Natural killer cell (primary cell): ENCODE measurements around the gene UBQLNL. TPM values are rescaled to one million over a fixed set of nuclear protein-coding genes. Genes with fewer than 3 reads are reported as not detected.

Experiments
- ATAC-seq, 3 donors: fragments of 150-1000 bp in 2 of 3; fragments of 200-7000 bp in 1 of 3; cut with Tn5 transposase; 1 replicate in 1 of 3; 2 replicates in 2 of 3; pipeline ENCODE4 v1.10.0; 2021; ENCODE audit warnings: mild to moderate bottlenecking in 2 of 3, moderate library complexity in 2 of 3
- DNase-seq, 2 donors: peaks; one replicate each; pipeline versions ENCODE4 v3.0.0 to v3.0.0-alpha.2; 2013 to 2021; ENCODE audit warnings: mixed read lengths in 1 of 2
- H3K27ac ChIP-seq: one replicate; pipeline ENCODE4 v1.5.1; 2013; ENCODE audit warnings: mild to moderate bottlenecking, low read length
- H3K27me3 ChIP-seq: one replicate; pipeline ENCODE4 v1.6.1; 2013; ENCODE audit warnings: low read length; ENCODE audit not compliant: control insufficient read depth, insufficient read depth
- H3K36me3 ChIP-seq: one replicate; pipeline ENCODE4 v1.6.1; 2013; ENCODE audit warnings: low read length; ENCODE audit not compliant: control insufficient read depth, insufficient read depth
- H3K4me1 ChIP-seq: one replicate; pipeline ENCODE4 v1.6.1; 2013; ENCODE audit warnings: low read length; ENCODE audit not compliant: control insufficient read depth, insufficient read depth
- H3K4me3 ChIP-seq: one replicate; pipeline ENCODE4 v1.5.1; 2013; ENCODE audit warnings: low read length
- H3K9me3 ChIP-seq: one replicate; pipeline ENCODE4 v1.6.1; 2013; ENCODE audit warnings: low read length; ENCODE audit not compliant: control insufficient read depth, insufficient read depth
- H3K27ac Mint-ChIP-seq, 2 donors: one replicate each; pipeline ENCODE4 v1.8.0; 2022; ENCODE audit warnings: mild to moderate bottlenecking in 2 of 2, mixed read lengths in 2 of 2, moderate library complexity in 1 of 2
- H3K27me3 Mint-ChIP-seq, 2 donors: one replicate each; pipeline ENCODE4 v1.8.0; 2022; ENCODE audit warnings: low read depth in 2 of 2, mixed read lengths in 2 of 2
- H3K36me3 Mint-ChIP-seq: one replicate; pipeline ENCODE4 v1.8.0; 2022; ENCODE audit warnings: mixed read lengths
- H3K4me1 Mint-ChIP-seq, 2 donors: one replicate each; pipeline ENCODE4 v1.8.0; 2022; ENCODE audit warnings: mixed read lengths in 2 of 2
- H3K4me3 Mint-ChIP-seq: one replicate; pipeline ENCODE4 v1.8.0; 2022; ENCODE audit warnings: mild to moderate bottlenecking, moderate library complexity, mixed read lengths
- H3K9me3 Mint-ChIP-seq, 2 donors: one replicate each; pipeline ENCODE4 v1.8.0; 2022; ENCODE audit warnings: mixed read lengths in 2 of 2
- CTCF ChIP-seq: fragments of 200-600 bp; IDR thresholded peaks from one replicate; pipeline ENCODE4 v1.8.0; 2022; ENCODE audit warnings: antibody characterized with exemption
- WGBS: methylation state at CpG from one replicate; pipeline ENCODE4 v1.1.7; 2013; ENCODE audit warnings: missing lambda C conversion rate; ENCODE audit not compliant: insufficient coverage; 5-methylcytosine and 5-hydroxymethylcytosine counted together
- intact Hi-C: fragments of 100-400 bp; cut with micrococcal nuclease; formaldehyde crosslinking; loops from one replicate; pipeline ENCODE4 v1.14.2; 2022
- total RNA-seq, 4 donors: library from RNA; stranded (reverse); fragments of 120-200 nt in 1 of 4; gene quantifications; one replicate each; pipeline versions ENCODE4 v1.2.3 to v1.2.4, GENCODE V29; 2013 to 2022

Gene UBQLNL
- total RNA-seq, 3 donors from 2014 or later (not counting 1 experiment from before 2014, with no cell fraction given) = 0.61 to 1.3 TPM; not detected in 1

GRCh38 chr11:5547982-5548381, 31.5 kb upstream of the UBQLNL start:
- DNase-seq = no peak
- WGBS = no CpG with 5 or more reads among the region's 1 CpG

GRCh38 chr11:5546457-5546856, 30.0 kb upstream of the UBQLNL start:
- ATAC-seq (no peak), DNase-seq (no peak)
- intact Hi-C loops = no loop called here
- H3K27me3 ChIP-seq = no peaks in the 10 kb centered on the region
- H3K4me3 Mint-ChIP-seq = no peak overlapping the region
- no peak for TF ChIP-seq CTCF
- no peaks in the 10 kb centered on the region for H3K36me3 Mint-ChIP-seq
- H3K27ac ChIP-seq = no peak overlapping the region
- WGBS = 84% methylated on average over 3 of the region's 3 CpGs
- H3K27me3 Mint-ChIP-seq = peaks cover 3 to 15% of the 10 kb centered on the region in 2 donors
- H3K4me3 ChIP-seq = no peak overlapping the region
- no peaks in the 10 kb centered on the region for H3K9me3 Mint-ChIP-seq
- H3K36me3 ChIP-seq = no peaks in the 10 kb centered on the region
- no peak overlapping the region for H3K27ac Mint-ChIP-seq
- H3K4me1 Mint-ChIP-seq = no peaks in the 10 kb centered on the region
- no peaks in the 10 kb centered on the region for H3K4me1 ChIP-seq
- no peaks in the 10 kb centered on the region for H3K9me3 ChIP-seq

More at GRCh38 chr11:5547982-5548381, 31.5 kb upstream of the UBQLNL start:
- Histone ChIP-seq H3K36me3 (no peaks in the 10 kb centered on the region), H3K9me3 (no peaks in the 10 kb centered on the region), H3K4me1 (no peaks in the 10 kb centered on the region), H3K27me3 (no peaks in the 10 kb centered on the region), H3K4me3 (no peak overlapping the region), H3K27ac (no peak overlapping the region)
- no peak for ATAC-seq
- Mint-ChIP-seq H3K27me3 (peaks cover 9 to 21% of the 10 kb centered on the region in 2 donors), H3K4me3 (no peak overlapping the region), H3K27ac (no peak overlapping the region), H3K4me1 (no peaks in the 10 kb centered on the region), H3K36me3 (no peaks in the 10 kb centered on the region), H3K9me3 (no peaks in the 10 kb centered on the region)
- intact Hi-C loops = no loop called here
- TF ChIP-seq CTCF = no peak

GRCh38 chr11:5541427-5541826, 24.9 kb upstream of the UBQLNL start:
- H3K9me3 Mint-ChIP-seq = no peaks in the 10 kb centered on the region
- H3K27me3 Mint-ChIP-seq = peaks cover 3 to 20% of the 10 kb centered on the region in 2 donors
- Histone ChIP-seq H3K36me3 (no peaks in the 10 kb centered on the region), H3K9me3 (no peaks in the 10 kb centered on the region), H3K4me1 (no peaks in the 10 kb centered on the region), H3K27ac (no peak overlapping the region), H3K27me3 (no peaks in the 10 kb centered on the region), H3K4me3 (no peak overlapping the region)
- ATAC-seq = no peak
- intact Hi-C loops = no loop called here
- H3K4me3 Mint-ChIP-seq = no peak overlapping the region
- H3K27ac Mint-ChIP-seq = no peak overlapping the region
- H3K4me1 Mint-ChIP-seq = no peaks in the 10 kb centered on the region
- no peak for DNase-seq
- H3K36me3 Mint-ChIP-seq = no peaks in the 10 kb centered on the region
- no CpG with 5 or more reads among the region's 1 CpG for WGBS
- TF ChIP-seq CTCF = no peak

GRCh38 chr11:5536482-5536881, 20.0 kb upstream of the UBQLNL start:
- no peak for TF ChIP-seq CTCF
- Histone ChIP-seq H3K27me3 (no peaks in the 10 kb centered on the region), H3K4me3 (no peak overlapping the region), H3K9me3 (no peaks in the 10 kb centered on the region), H3K4me1 (no peaks in the 10 kb centered on the region), H3K36me3 (no peaks in the 10 kb centered on the region), H3K27ac (no peak overlapping the region)
- Mint-ChIP-seq H3K4me3 (no peak overlapping the region), H3K9me3 (no peaks in the 10 kb centered on the region), H3K27ac (no peak overlapping the region), H3K36me3 (no peaks in the 10 kb centered on the region), H3K4me1 (no peaks in the 10 kb centered on the region), H3K27me3 (peaks cover 3 to 24% of the 10 kb centered on the region in 2 donors)
- ATAC-seq (no peak), DNase-seq (no peak)
- intact Hi-C loops = no loop called here
